HepG2 (cell line): ENCODE measurements around the gene ABCG1. TPM values are rescaled to one million over a fixed set of nuclear protein-coding genes. Genes with fewer than 3 reads are reported as not detected.

Source experiments
- ATAC-seq: fragments of 200-7000 bp; cut with Tn5 transposase; 3 replicates; pipeline ENCODE4 v1.9.1; 2020; ENCODE audit warnings: mild to moderate bottlenecking, moderate library complexity
- BruUV-seq: library from RNA; stranded (reverse); fragments of 400-500 nt; replicated peaks from 2 replicates; lab custom pipeline; 2021; lab: Mats Ljungman, UMichigan
- CTCF ChIA-PET: fragments of 300-600 bp; formaldehyde crosslinking; extraction: SDS; loops from one replicate; lab custom pipeline; 2021; ENCODE audit warnings: low total read pairs, inconsistent platforms, low intra/inter-chr PET ratio; lab: Yijun Ruan, JAX
- POLR2A ChIA-PET: fragments of 350-600 bp; sonication (Branson Sonifier 250); formaldehyde crosslinking; loops from one replicate; lab custom pipeline; 2020; ENCODE audit warnings: antibody characterized with exemption, inconsistent platforms; lab: Yijun Ruan, JAX
- DNase-seq: peaks from one replicate; pipeline ENCODE4 v3.0.0-alpha.2; 2015; ENCODE audit warnings: low spot score
- FAIRE-seq: peaks from 3 replicates; lab custom pipeline; 2011; peaks lifted over from hg19 to GRCh38; lab: Jason Lieb, UNC
- H2AFZ ChIP-seq: one replicate; pipeline ENCODE4 v1.6.1; 2011; ENCODE audit warnings: low read length, inconsistent platforms
- H3K27ac ChIP-seq: fragments of 300-600 bp; 3 replicates; pipeline ENCODE4 v1.8.0; 2011; ENCODE audit warnings: mixed run types, mild to moderate bottlenecking, mixed read lengths, low read length, inconsistent platforms; ENCODE audit not compliant: insufficient read depth; ENCODE audit errors: extremely low read length
- H3K27me3 ChIP-seq, 2 experiments: fragments of 200-600 bp in 1 of 2; 2 replicates in 1 of 2; 3 replicates in 1 of 2; pipeline versions ENCODE4 v1.6.0 to v1.8.0; 2011; ENCODE audit warnings: low read length in 2 of 2, mild to moderate bottlenecking in 2 of 2, moderate library complexity in 2 of 2, inconsistent platforms in 1 of 2; ENCODE audit not compliant: insufficient read depth in 2 of 2, control insufficient read depth in 1 of 2
- H3K36me3 ChIP-seq, 2 experiments: fragments of 200-600 bp in 1 of 2; replicated peaks in 1 of 2; 2 replicates in 1 of 2; 3 replicates in 1 of 2; pipeline versions ENCODE4 v1.5.1 to v1.8.0; 2011; ENCODE audit warnings: low read length in 2 of 2, inconsistent platforms in 1 of 2; ENCODE audit not compliant: insufficient read depth in 2 of 2, control insufficient read depth in 1 of 2
- H3K4me1 ChIP-seq: 2 replicates; pipeline ENCODE4 v1.5.1; 2012; ENCODE audit warnings: low read length, inconsistent platforms; ENCODE audit not compliant: insufficient read depth
- H3K4me2 ChIP-seq: 2 replicates; pipeline ENCODE4 v1.6.0; 2011; ENCODE audit warnings: low read depth, low read length, inconsistent platforms
- H3K4me3 ChIP-seq, 3 experiments: fragments of 200-600 bp in 1 of 3; sonication (generic), shearing (Covaris generic) in 1 of 3; replicated peaks in 1 of 3; 2 replicates each; pipeline ENCODE4 v1.5.1; 2011 to 2016; ENCODE audit warnings: low read length in 3 of 3, inconsistent platforms in 2 of 3, low read depth in 2 of 3, mild to moderate bottlenecking in 2 of 3, control low read depth in 1 of 3, mixed read lengths in 1 of 3; ENCODE audit not compliant: insufficient read depth in 1 of 3
- H3K79me2 ChIP-seq: one replicate; pipeline ENCODE4 v1.6.1; 2011; ENCODE audit warnings: low read length, inconsistent platforms; ENCODE audit not compliant: insufficient read depth
- H3K9ac ChIP-seq: 2 replicates; pipeline ENCODE4 v1.6.0; 2011; ENCODE audit warnings: mild to moderate bottlenecking, low read depth, low read length, inconsistent platforms; ENCODE audit not compliant: insufficient read depth
- H3K9me3 ChIP-seq: 2 replicates; pipeline ENCODE4 v1.5.1; 2012; ENCODE audit warnings: mild to moderate bottlenecking, low read length
- H4K20me1 ChIP-seq: 2 replicates; pipeline ENCODE4 v1.6.0; 2011; ENCODE audit warnings: inconsistent platforms, mild to moderate bottlenecking, low read length, moderate library complexity; ENCODE audit not compliant: insufficient read depth
- ATAD3A ChIP-seq: sonication (generic); formaldehyde crosslinking; IDR thresholded peaks from 2 replicates; pipeline ENCODE4 v1.4.0; 2020; ENCODE audit warnings: missing genetic modification reagents
- CEBPZ ChIP-seq: IDR thresholded peaks from 2 replicates; pipeline ENCODE4 v1.6.1; 2012; ENCODE audit warnings: low read length, improper control_type of control experiment
- HIVEP1 ChIP-seq: sonication (generic); formaldehyde crosslinking; IDR thresholded peaks from 2 replicates; pipeline ENCODE4 v1.4.0; 2020; ENCODE audit warnings: mild to moderate bottlenecking, missing genetic modification reagents
- HNRNPLL ChIP-seq: fragments of 200-400 bp; formaldehyde crosslinking; IDR thresholded peaks from 2 replicates; pipeline ENCODE4 v1.6.1; 2017; ENCODE audit warnings: mild to moderate bottlenecking, low read depth, low read length; ENCODE audit not compliant: poor library complexity, severe bottlenecking
- KDM5A ChIP-seq: fragments of 200-600 bp; sonication (generic); IDR thresholded peaks from 2 replicates; pipeline ENCODE4 v1.7.0; 2018; ENCODE audit warnings: antibody characterized with exemption, mild to moderate bottlenecking, low read length, borderline replicate concordance
- KLF16 ChIP-seq, 2 experiments: sonication (generic) in 1 of 2; formaldehyde crosslinking in 1 of 2; IDR thresholded peaks; 2 replicates each; pipeline versions ENCODE4 v1.6.1 to v1.8.0; 2016 to 2023; ENCODE audit warnings: missing genetic modification reagents in 2 of 2, missing compliant biosample characterization in 1 of 2
- SKIL ChIP-seq: sonication (generic); formaldehyde crosslinking; IDR thresholded peaks from 2 replicates; pipeline ENCODE4 v1.8.0; 2022; ENCODE audit warnings: missing genetic modification reagents, mild to moderate bottlenecking, moderate library complexity, borderline replicate concordance
- TGIF2 ChIP-seq: IDR thresholded peaks from 2 replicates; pipeline ENCODE4 v1.6.1; 2016; ENCODE audit warnings: control low read depth, missing compliant biosample characterization
- ZNF564 ChIP-seq: sonication (generic); formaldehyde crosslinking; IDR thresholded peaks from 2 replicates; pipeline ENCODE4 v1.8.1; 2023; ENCODE audit warnings: mild to moderate bottlenecking, missing genetic modification reagents
- ZNF746 ChIP-seq: sonication (generic); formaldehyde crosslinking; IDR thresholded peaks from 2 replicates; pipeline ENCODE4 v1.8.0; 2022; ENCODE audit warnings: mild to moderate bottlenecking, missing genetic modification reagents
- WGBS: methylation state at CpG from one replicate; pipeline ENCODE4 v1.1.6; 2017; ENCODE audit warnings: low lambda C conversion rate; 5-methylcytosine and 5-hydroxymethylcytosine counted together
- in situ Hi-C: cut with HindIII; loops from 2 replicates; pipeline ENCODE4 v1.10.0; 2017; ENCODE audit warnings: low pct_unique_long_range_greater_than_20kb; ENCODE audit not compliant: extremely low pct_ligation_motif_present
- intact Hi-C: fragments of 100-400 bp; cut with micrococcal nuclease; formaldehyde crosslinking; loops from one replicate; pipeline ENCODE4 v1.10.0; 2022; ENCODE audit not compliant: unreplicated experiment
- polyA plus RNA-seq, 8 experiments: library from polyadenylated mRNA; depleted of rRNA in 3 of 8; stranded (reverse) in 7 of 8; unstranded in 1 of 8; fragments of >200 nt; fragmentation: Illumina TruSeq in 4 of 8; extraction: Trizol in 4 of 8; gene quantifications; 2 replicates each; pipeline versions ENCODE4 v1.2.1 to v1.2.3, GENCODE V29; 2011 to 2016; ENCODE audit warnings: low read depth in 4 of 8, missing spikeins in 1 of 8, mixed read lengths in 1 of 8; ENCODE audit not compliant: insufficient read depth in 1 of 8
- total RNA-seq, 5 experiments: library from RNA; depleted of rRNA; stranded (reverse); fragments of >200 nt; fragmentation: Illumina TruSeq; extraction: Trizol; gene quantifications; 2 replicates each; pipeline ENCODE4 v1.2.3, GENCODE V29; 2016; ENCODE audit warnings: low read depth in 1 of 5
- TF ChIP-seq, protein P1 (sequence below): sonication (generic); formaldehyde crosslinking; IDR thresholded peaks from 2 replicates; pipeline ENCODE4 v1.4.0; 2020; ENCODE audit warnings: mild to moderate bottlenecking, missing genetic modification reagents

ABCG1 gene
- total and polyA plus RNA-seq, 2 of the 13 experiments (the other 11 are each of a cell fraction or from before 2014, with no cell fraction given) = 0.04 TPM; not detected in 1

- in situ Hi-C loops = no loop called here
- H3K9ac ChIP-seq = no peak overlapping the region
- TF ChIP-seq ATAD3A (CRISPR knock-in tag) (no peak), HNRNPLL (no peak), CEBPZ (no peak)
- no peaks in the 10 kb centered on the region for H3K4me1 ChIP-seq
- FAIRE-seq = no peak
- no peak overlapping the region for H3K4me2 ChIP-seq
- no peaks in the 10 kb centered on the region for H3K9me3 ChIP-seq
- H4K20me1 ChIP-seq = no peaks in the 10 kb centered on the region
- H3K4me3 ChIP-seq = no peak overlapping the region
- intact Hi-C loops = no loop called here
- ChIA-PET CTCF (no interaction called here), POLR2A (no interaction called here)
- BruUV-seq = no TSS peak
- DNase-seq = no peak
- no CpG with 5 or more reads among the region's 20 CpGs for WGBS
- H3K27ac ChIP-seq = no peak overlapping the region
- H3K27me3 ChIP-seq = peaks cover 6 to 49% of the 10 kb centered on the region in 2 experiments
- H2AFZ ChIP-seq = no peak overlapping the region
- H3K36me3 ChIP-seq = no peaks in the 10 kb centered on the region
- no peak for ATAC-seq
- H3K79me2 ChIP-seq = no peaks in the 10 kb centered on the region
Measured at GRCh38 chr21:42279341-42279871, 60.5 kb downstream of the ABCG1 start.

- DNase-seq = no peak
- ChIA-PET CTCF (no interaction called here), POLR2A (no interaction called here)
- no TSS peak for BruUV-seq
- Histone ChIP-seq H3K36me3 (no peaks in the 10 kb centered on the region), H3K9ac (no peak overlapping the region), H2AFZ (no peak overlapping the region), H4K20me1 (no peaks in the 10 kb centered on the region), H3K27ac (no peak overlapping the region), H3K4me3 (no peak overlapping the region), H3K79me2 (no peaks in the 10 kb centered on the region), H3K4me2 (no peak overlapping the region), H3K9me3 (no peaks in the 10 kb centered on the region), H3K4me1 (no peaks in the 10 kb centered on the region), H3K27me3 (peaks cover 6 to 48% of the 10 kb centered on the region in 2 experiments)
- intact Hi-C loops = no loop called here
- in situ Hi-C loops = no loop called here
- FAIRE-seq = no peak
- ATAC-seq = no peak
- 67% methylated on average over 3 of the region's 11 CpGs for WGBS
- TF ChIP-seq HIVEP1 (CRISPR knock-in tag) (no peak), TGIF2 (CRISPR knock-in tag) (no peak), ZNF564 (CRISPR knock-in tag) (no peak), ZNF746 (no peak), KDM5A (no peak), KLF16 (CRISPR knock-in tag; IDR thresholded peaks at IDR 0.05) (no peak), SKIL (no peak)
- TF ChIP-seq, protein P1, sequence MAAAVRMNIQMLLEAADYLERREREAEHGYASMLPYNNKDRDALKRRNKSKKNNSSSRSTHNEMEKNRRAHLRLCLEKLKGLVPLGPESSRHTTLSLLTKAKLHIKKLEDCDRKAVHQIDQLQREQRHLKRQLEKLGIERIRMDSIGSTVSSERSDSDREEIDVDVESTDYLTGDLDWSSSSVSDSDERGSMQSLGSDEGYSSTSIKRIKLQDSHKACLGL (CRISPR knock-in tag) = no peak
Measured at GRCh38 chr21:42279888-42280287, 60.9 kb downstream of the ABCG1 start.
